NCI-H1092 (cell line): ENCODE measurements around the gene SERTAD2.

ENCODE experiments used
- DNase-seq: peaks from one replicate; lab custom pipeline; 2025; lab: John Stamatoyannopoulos, UW

SERTAD2 gene

GRCh38 chr2:64627860-64628841 lies 25.6 kb downstream of the SERTAD2 start:
- DNase-seq = no peak

GRCh38 chr2:64626963-64627760 lies 26.6 kb downstream of the SERTAD2 start:
- peak; percentile 57 for DNase-seq

DNA sequence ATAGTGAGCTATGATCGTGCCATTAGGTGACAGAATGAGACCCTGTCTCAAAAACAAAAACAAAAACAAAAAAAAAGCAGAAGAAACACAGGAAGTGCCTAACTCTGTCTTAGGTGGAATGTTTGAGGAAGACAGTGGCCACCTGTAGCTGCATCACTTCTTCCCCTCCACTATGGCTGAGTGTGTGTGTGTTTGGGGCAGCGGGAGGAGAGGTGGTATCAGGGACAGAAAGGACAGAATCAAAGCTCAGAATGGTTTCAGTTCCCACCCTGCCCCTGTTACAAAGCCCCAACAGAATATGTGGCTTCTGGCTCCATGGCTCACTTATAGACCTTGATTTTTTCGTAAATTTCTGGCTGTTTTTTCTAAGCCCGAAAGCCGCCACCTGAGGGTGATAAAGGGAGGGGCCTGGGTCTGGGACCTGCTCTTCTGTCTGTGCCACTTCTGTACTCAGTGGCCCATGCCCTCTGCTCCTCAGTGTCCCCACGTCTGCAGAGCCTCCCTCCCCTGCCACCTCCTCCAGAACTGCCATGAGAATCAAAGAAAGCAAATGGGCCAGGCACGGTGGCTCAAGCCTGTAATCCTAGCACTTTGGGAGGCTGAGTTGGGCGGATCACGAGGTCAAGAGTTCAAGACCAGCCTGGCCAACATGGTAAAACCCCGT lies 27.4 kb downstream of the SERTAD2 start:
- no peak for DNase-seq

DNA sequence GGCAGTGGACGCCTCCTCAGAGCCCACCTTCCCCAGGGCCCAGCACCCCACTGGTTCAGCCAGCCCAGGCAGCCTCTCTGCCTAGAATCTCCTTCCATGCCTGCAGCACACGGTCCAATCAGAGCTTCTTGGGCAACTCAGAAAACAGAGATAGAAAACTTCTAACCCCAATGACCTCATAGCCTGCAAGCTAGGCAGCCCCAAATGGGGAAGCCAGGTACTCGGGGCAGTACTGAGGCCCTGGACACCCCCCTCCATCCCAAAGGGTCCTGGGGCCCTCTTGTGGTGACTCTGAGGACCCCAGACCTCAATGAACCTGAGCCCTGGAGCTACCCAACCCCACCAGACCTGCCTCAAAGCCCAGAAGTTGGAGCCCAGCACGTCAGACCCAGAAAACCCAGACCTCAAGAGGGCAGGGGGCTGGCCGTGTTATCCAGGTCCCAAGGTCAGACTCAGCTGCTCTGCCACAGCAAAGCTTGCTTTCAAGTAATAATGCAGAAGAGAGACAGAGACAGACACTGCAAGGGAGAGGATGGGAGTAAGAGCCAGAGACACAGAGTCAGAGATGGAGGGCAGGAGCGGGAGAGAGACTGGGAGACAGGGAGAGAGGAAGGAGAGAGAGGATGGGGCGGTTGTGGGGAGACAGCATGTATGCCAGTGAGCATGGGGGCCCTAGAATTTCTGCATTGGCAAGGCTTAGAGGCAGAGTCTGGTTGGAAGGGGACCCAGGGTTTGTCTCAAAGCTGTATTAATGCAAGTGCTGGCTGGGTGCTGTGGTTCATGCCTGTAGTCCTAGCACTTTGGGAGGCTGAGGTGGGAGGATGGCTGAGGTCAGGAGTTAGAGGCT lies 28.2 kb downstream of the SERTAD2 start:
- DNase-seq = no peak

DNA sequence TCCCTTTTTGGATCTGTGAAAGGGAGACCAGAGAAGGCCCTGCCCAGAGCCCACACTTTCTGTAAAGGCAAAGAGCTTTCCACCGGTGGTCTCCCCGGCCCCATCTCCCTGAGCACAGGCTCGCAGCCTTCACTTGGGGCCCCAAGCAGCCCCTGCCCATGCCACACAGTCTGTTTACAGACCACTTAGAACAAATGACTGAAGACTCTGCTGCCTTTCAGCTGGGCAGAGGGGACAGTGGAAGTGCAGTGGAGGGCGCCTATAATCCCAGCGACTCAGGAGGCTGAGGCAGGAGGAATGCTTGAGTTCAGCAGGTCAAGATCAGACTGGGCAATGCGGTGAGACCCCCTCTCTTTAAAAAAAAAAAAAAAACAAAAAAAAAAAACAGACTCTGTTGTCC lies 28.9 kb downstream of the SERTAD2 start:
- no peak for DNase-seq

GRCh38 chr2:64624108-64624610 lies 29.6 kb downstream of the SERTAD2 start:
- DNase-seq = no peak

- no peak for DNase-seq
Observed at GRCh38 chr2:64623242-64623850, 30.4 kb downstream of the SERTAD2 start.

GRCh38 chr2:64622443-64623241 lies 31.1 kb downstream of the SERTAD2 start:
- DNase-seq = no peak

GRCh38 chr2:64620661-64621060 lies 33.1 kb downstream of the SERTAD2 start:
- DNase-seq = no peak

DNA sequence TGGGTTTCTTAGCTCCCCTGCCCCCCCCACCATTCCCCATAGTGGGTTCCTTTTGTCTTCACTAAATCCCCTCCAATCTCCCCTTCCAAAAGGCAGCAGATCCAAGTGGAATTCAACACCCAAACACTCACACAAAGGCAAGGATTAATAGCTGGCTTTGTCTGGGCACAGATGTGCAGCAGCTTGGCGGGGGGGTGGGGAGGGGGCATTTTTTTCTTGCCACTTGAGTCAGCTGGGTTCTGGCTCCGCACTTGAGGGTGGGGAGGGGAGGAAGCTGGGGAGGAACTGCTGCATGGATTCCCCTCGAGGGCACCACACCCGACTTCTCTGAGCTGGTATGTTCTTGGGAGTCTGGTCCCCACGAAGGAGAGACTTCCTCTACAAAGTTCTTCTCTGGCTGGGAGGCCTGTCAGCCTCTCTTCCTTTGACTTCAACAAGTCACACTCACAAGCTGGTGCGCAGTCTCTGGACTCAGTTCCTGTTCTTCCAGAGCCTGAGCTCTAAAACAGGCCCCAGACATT lies 36.0 kb downstream of the SERTAD2 start:
- no peak for DNase-seq

DNA sequence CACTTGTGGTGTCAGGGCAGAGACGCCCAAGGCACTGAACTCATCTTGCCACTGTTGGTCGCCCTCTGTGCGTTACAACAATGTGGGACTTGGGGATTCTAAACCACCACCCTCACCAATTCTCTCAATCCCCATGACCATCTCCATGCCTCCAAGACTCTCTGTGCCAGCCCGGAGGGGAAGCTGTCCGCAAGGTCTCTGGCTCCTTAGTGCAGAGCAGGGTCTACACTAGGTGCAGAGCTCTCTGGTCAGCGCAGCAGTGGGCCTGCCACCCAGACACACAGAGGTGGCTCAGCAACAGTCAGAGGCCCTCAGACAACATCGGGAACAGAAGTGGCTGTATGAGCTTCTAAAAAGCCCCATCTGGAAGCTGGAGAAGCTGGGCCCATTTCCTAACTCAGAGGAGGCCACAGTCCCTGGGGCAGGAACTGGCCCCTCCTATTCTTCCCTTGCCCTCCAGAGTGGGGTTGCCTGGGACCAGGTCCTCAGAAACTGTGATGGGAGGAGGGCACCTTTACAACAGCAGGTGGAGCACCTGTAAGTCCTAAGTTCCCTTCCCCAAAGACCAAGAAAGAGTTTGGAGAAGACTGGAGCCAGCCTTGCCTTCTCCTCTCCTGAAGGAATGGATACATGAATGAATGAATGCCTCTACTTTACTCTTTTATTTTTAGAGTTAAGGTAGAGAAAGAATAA lies 37.7 kb downstream of the SERTAD2 start:
- DNase-seq = no peak

- DNase-seq = no peak
Observed at GRCh38 chr2:64615192-64615763, 38.4 kb downstream of the SERTAD2 start.

DNA sequence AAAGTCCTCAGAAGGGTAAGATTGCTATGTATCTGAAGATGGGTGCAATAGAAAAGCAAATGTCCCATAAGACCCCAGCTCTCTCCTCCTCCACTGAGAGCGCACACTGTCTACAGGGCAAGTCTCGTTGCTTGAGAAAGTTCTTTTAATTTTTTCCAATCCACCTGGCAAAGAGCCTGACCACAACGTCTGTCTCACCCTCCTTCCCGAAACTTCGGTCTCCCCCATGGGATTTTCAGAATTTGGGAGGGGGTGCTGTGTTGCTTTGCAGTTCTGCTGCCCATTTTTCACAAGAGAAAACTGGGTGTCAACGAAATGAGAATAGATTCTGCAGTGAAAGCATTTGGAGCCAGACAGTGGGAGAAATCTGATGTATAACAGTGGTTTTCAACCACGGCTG lies 40.4 kb downstream of the SERTAD2 start:
- DNase-seq = no peak

- DNase-seq = no peak
Observed at GRCh38 chr2:64612575-64613195, 41.0 kb downstream of the SERTAD2 start.

DNA sequence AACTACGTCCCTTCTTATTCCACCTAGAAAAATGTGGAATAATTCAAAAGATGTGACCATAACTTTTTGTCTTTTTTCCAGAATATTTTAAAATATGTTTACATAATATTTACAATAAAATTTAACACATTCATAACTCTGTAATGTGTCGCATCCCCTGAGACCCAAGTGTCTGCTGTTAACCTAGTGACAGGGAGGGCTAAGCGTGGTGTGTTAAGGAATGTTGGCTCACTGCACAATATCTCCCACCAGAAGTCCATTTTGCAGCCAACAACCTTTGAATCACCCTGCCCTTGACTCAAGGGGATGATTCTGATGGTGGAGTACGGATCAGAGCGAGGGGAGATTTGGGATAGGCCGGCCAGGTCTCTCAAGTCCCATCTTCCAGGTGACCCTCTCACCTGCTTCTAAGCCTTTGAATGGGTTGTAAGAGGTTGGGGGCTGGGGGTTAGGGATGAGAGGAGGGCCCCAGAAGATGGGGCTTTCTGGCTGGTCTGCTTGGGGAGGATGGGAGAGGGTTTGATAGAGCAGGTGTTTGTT lies 43.3 kb downstream of the SERTAD2 start:
- DNase-seq = no peak

- DNase-seq = peak; percentile 27
Observed at GRCh38 chr2:64609942-64610281, 43.8 kb downstream of the SERTAD2 start.

DNA sequence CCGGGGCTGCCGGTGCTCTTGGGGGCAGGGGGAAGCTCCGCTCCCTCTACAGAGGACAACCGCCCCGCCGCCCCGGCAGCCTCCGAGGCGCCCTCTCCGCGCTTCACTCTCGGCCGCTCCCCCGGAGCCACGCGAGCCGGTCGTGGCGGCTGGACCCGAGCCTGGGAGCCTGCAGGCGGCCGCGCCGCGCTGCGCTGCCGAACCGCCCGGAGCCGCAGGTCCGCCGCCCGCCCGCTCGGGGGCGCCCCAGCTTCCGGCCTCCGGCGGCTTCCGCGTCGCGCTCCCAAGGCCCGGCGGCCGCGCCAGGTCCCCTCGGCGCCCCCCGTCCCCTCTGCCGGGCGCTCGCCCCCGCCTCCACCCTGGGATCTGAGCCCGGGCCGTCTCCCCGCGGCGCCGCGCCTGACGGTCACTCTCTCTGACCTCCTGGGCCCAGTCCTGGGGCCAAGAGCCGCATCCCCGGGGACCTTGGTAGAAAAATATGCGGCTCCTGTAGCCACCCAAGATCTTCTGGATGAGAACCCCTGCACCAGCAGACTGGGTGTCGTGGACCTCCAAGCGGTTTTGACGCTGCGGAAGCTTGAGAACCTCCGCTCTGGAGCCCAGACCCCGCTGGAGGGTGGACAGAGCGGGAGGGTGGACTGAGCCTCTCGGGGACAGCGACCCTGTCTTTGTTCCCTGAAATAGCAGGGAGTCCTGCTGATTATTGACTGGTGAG lies 44.3 kb downstream of the SERTAD2 start:
- DNase-seq = no peak

DNA sequence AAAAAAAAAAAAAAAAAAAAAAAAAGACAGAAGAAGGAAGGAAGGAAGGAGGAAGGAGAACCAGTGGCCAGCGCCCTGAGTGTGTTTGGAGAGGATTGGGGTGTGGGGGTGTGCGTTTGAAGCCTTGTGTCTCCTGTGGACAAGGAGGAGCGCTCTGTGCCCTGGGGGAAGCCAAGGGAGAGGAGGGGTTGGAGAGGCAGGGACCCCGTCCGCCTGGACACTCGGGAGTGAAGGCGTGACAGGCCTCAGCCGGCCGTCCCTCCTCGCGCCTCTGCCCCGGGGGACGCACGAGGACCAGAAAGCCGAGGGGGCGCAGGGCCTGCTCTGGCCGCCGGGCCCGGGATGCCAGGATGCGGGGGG lies 44.9 kb downstream of the SERTAD2 start:
- no peak for DNase-seq
